ENCODE data around the gene POTEF.
"Not testable (repeated sequence)": the region's sequence is repeated elsewhere in the genome, so short reads cannot be mapped to it uniquely, and the experiment has no call there.

- not testable (repeated sequence) for TF ChIP-seq CTCF, POLR2A (IDR thresholded peaks at IDR 0.05)
Observed at GRCh38 chr2:130157825-130158514, 28.9 kb upstream of the POTEF start.

Data from lower leg skin (tissue), 3 donors.